DND-41 (cell line): ENCODE results near the gene KLK12.

Experiments used
- ATAC-seq: fragments of 200-7000 bp; cut with Tn5 transposase; 3 replicates; pipeline ENCODE4 v1.9.1; 2021; ENCODE audit warnings: low read depth; ENCODE audit not compliant: insufficient read depth
- DNase-seq: peaks from one replicate; pipeline ENCODE4 v3.0.0-alpha.2; 2020
- H2AFZ ChIP-seq: 2 replicates; pipeline ENCODE4 v1.6.0; 2012; ENCODE audit warnings: low read depth, low read length
- H3K27ac ChIP-seq: 2 replicates; pipeline ENCODE4 v1.5.1; 2012; ENCODE audit warnings: low read length, inconsistent platforms
- H3K27me3 ChIP-seq: fragments of 200-600 bp; sonication (generic); 2 replicates; pipeline ENCODE4 v1.6.0; 2012; ENCODE audit warnings: low read length, mild to moderate bottlenecking, inconsistent platforms; ENCODE audit not compliant: insufficient read depth, poor library complexity
- H3K36me3 ChIP-seq: 2 replicates; pipeline ENCODE4 v1.5.1; 2012; ENCODE audit warnings: low read length, inconsistent platforms; ENCODE audit not compliant: insufficient read depth
- H3K4me1 ChIP-seq: 2 replicates; pipeline ENCODE4 v1.5.1; 2012; ENCODE audit warnings: mild to moderate bottlenecking, low read length; ENCODE audit not compliant: insufficient read depth
- H3K4me2 ChIP-seq: 2 replicates; pipeline ENCODE4 v1.6.0; 2012; ENCODE audit warnings: mild to moderate bottlenecking, moderate library complexity, low read length, inconsistent platforms; ENCODE audit not compliant: insufficient read depth
- H3K4me3 ChIP-seq, 2 experiments: fragments of 200-600 bp in 1 of 2; shearing (Covaris generic) in 1 of 2; 2 replicates each; pipeline ENCODE4 v1.5.1; 2012 to 2016; ENCODE audit warnings: inconsistent platforms in 2 of 2, low read length in 2 of 2, mild to moderate bottlenecking in 2 of 2, low read depth in 1 of 2, moderate library complexity in 1 of 2
- H3K79me2 ChIP-seq: 2 replicates; pipeline ENCODE4 v1.6.0; 2012; ENCODE audit warnings: low read length, inconsistent platforms; ENCODE audit not compliant: insufficient read depth
- H3K9ac ChIP-seq: 2 replicates; pipeline ENCODE4 v1.6.0; 2012; ENCODE audit warnings: low read depth, mild to moderate bottlenecking, inconsistent platforms, low read length, moderate library complexity
- H3K9me3 ChIP-seq: 2 replicates; pipeline ENCODE4 v1.5.1; 2012; ENCODE audit warnings: low read length, moderate library complexity, mild to moderate bottlenecking, inconsistent platforms; ENCODE audit not compliant: insufficient read depth, severe bottlenecking
- H4K20me1 ChIP-seq: 2 replicates; pipeline ENCODE4 v1.6.0; 2012; ENCODE audit warnings: low read length; ENCODE audit not compliant: insufficient read depth
- CTCF ChIP-seq: IDR thresholded peaks from 2 replicates; pipeline ENCODE4 v1.5.1; 2012; ENCODE audit warnings: borderline replicate concordance, low read length, moderate library complexity, mild to moderate bottlenecking; ENCODE audit not compliant: poor library complexity, severe bottlenecking; ENCODE audit errors: extremely low read depth
- EZH2 ChIP-seq: IDR thresholded peaks from 3 replicates; pipeline ENCODE4 v1.6.1; 2012; ENCODE audit warnings: borderline replicate concordance, low read depth, mild to moderate bottlenecking, moderate library complexity, low read length, inconsistent platforms; ENCODE audit not compliant: severe bottlenecking

Gene KLK12

GRCh38 chr19:51040151-51040550 is 5.3 kb upstream of the KLK12 start:
- no peak overlapping the region for H2AFZ ChIP-seq
- DNase-seq (no peak), ATAC-seq (no peak)
- H3K9me3 ChIP-seq: no peaks in the 10 kb centered on the region
- H3K9ac ChIP-seq: no peak overlapping the region
- no peaks in the 10 kb centered on the region for H3K36me3 ChIP-seq
- TF ChIP-seq EZH2: no peak
- TF ChIP-seq CTCF: no peak
- H3K4me2 ChIP-seq: no peak overlapping the region
- no peaks in the 10 kb centered on the region for H4K20me1 ChIP-seq
- H3K4me3 ChIP-seq: no peak overlapping the region
- no peak overlapping the region for H3K27ac ChIP-seq
- no peaks in the 10 kb centered on the region for H3K27me3 ChIP-seq
- H3K4me1 ChIP-seq: no peaks in the 10 kb centered on the region
- H3K79me2 ChIP-seq: no peaks in the 10 kb centered on the region

GRCh38 chr19:51036519-51036918 is 1.7 kb upstream of the KLK12 start:
- H2AFZ ChIP-seq: no peak overlapping the region
- no peak for DNase-seq
- no peak for ATAC-seq

GRCh38 chr19:51031880-51032225 is 2.9 kb downstream of the KLK12 start:
- H3K9me3 ChIP-seq: no peaks in the 10 kb centered on the region
- no peaks in the 10 kb centered on the region for H3K4me1 ChIP-seq
- no peaks in the 10 kb centered on the region for H3K79me2 ChIP-seq
- no peak overlapping the region for H2AFZ ChIP-seq
- no peak overlapping the region for H3K9ac ChIP-seq
- H3K4me3 ChIP-seq: no peak overlapping the region
- DNase-seq (no peak), ATAC-seq (no peak)
- H4K20me1 ChIP-seq: no peaks in the 10 kb centered on the region
- no peaks in the 10 kb centered on the region for H3K36me3 ChIP-seq
- no peak overlapping the region for H3K4me2 ChIP-seq
- peaks cover 3% of the 10 kb centered on the region for H3K27me3 ChIP-seq
- no peak for TF ChIP-seq EZH2
- TF ChIP-seq CTCF: no peak
- no peak overlapping the region for H3K27ac ChIP-seq

More at GRCh38 chr19:51036519-51036918, 1.7 kb upstream of the KLK12 start:
- no peaks in the 10 kb centered on the region for H3K27me3 ChIP-seq
- no peak for TF ChIP-seq EZH2
- TF ChIP-seq CTCF: no peak
- no peaks in the 10 kb centered on the region for H4K20me1 ChIP-seq
- H3K36me3 ChIP-seq: no peaks in the 10 kb centered on the region
- H3K4me3 ChIP-seq: no peak overlapping the region
- no peaks in the 10 kb centered on the region for H3K4me1 ChIP-seq
- H3K9me3 ChIP-seq: no peaks in the 10 kb centered on the region
- no peak overlapping the region for H3K9ac ChIP-seq
- H3K4me2 ChIP-seq: no peak overlapping the region
- no peaks in the 10 kb centered on the region for H3K79me2 ChIP-seq
- no peak overlapping the region for H3K27ac ChIP-seq
